ENCODE measurements around the gene SMARCA2.

SMARCA2 gene

GRCh38 chr9:2150338-2150737 lies 135.2 kb downstream of the SMARCA2 start:
- peaks cover 0 to 4% of the 10 kb centered on the region in 2 donors for H3K4me1 ChIP-seq (ENCODE audit: control insufficient read depth in 2 of 2, insufficient read depth in 2 of 2, low read length in 2 of 2)
- no peak overlapping the region for H3K9ac ChIP-seq (ENCODE audit: low read depth in 1 of 2, low read length in 2 of 2)
- H3K27ac ChIP-seq (ENCODE audit: low read depth in 2 of 2, low read length in 2 of 2) = no peak overlapping the region
- no peaks in the 10 kb centered on the region for H3K36me3 ChIP-seq (ENCODE audit: control insufficient read depth in 2 of 2, insufficient read depth in 2 of 2, low read length in 2 of 2)
- H3K27me3 ChIP-seq (ENCODE audit: control insufficient read depth in 2 of 2, insufficient read depth in 2 of 2, low read length in 2 of 2) = no peaks in the 10 kb centered on the region
- H3K9me3 ChIP-seq (ENCODE audit: control insufficient read depth in 2 of 2, low read length in 2 of 2) = no peaks in the 10 kb centered on the region
- no peak overlapping the region for H3K4me3 ChIP-seq (ENCODE audit: low read length in 2 of 2)

DNA sequence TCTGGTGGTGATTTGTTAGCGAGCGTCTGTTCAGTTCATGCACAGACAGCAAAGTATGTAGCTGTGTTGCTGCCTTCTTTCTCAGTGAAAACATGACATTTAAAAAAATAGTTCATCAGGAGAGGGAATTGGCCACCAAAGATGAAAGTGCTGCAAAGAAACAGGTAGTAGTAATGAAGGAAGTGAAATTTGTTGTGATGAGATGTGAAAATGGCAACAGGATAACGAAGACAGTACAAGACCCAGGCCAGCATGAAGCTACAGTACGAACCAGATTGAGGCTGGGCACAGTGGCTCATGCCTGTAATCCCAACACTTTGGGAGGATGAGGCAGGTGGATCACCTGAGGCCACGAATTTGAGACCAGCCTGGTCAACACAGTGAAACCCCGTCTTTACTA lies 136.0 kb downstream of the SMARCA2 start:
- peaks cover 0 to 4% of the 10 kb centered on the region in 2 donors for H3K4me1 ChIP-seq (ENCODE audit: control insufficient read depth in 2 of 2, insufficient read depth in 2 of 2, low read length in 2 of 2)
- no peak overlapping the region for H3K27ac ChIP-seq (ENCODE audit: low read depth in 2 of 2, low read length in 2 of 2)
- H3K9me3 ChIP-seq (ENCODE audit: control insufficient read depth in 2 of 2, low read length in 2 of 2) = no peaks in the 10 kb centered on the region
- no peak overlapping the region for H3K4me3 ChIP-seq (ENCODE audit: low read length in 2 of 2)
- H3K36me3 ChIP-seq (ENCODE audit: control insufficient read depth in 2 of 2, insufficient read depth in 2 of 2, low read length in 2 of 2) = no peaks in the 10 kb centered on the region
- no peaks in the 10 kb centered on the region for H3K27me3 ChIP-seq (ENCODE audit: control insufficient read depth in 2 of 2, insufficient read depth in 2 of 2, low read length in 2 of 2)
- no peak overlapping the region for H3K9ac ChIP-seq (ENCODE audit: low read depth in 1 of 2, low read length in 2 of 2)

DNA sequence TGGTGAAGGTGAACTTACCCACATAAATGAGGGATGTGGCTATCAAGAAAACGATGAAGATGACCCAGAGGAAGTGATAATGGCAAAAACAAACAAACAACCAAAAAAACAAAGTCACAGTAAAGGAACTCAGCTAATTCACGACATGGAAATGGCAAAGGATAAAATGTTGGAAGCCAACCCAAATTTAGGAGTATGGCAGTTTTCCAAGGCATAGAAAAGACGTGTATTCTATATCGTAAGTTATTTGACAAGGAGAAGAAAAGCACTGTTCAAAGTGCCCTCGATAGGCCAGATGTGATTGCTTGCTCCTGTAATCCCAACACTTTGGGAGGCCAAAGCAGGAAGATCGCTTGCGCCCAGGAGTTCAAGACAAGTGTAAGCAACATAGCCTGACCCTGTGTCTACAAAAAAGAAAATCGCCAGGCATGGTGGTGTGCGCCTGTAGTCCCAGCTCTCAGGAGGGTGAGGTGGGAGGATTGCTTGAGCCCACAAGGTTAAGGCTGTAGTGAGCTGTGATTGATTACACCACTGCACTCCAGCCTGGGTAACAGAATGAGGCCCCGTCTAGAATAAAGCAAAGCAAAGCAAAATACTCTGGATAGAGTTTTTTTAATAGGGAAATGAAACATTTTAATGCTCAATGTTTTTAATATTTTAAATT lies 138.0 kb downstream of the SMARCA2 start:
- Histone ChIP-seq H3K27ac (ENCODE audit: low read depth in 2 of 2, low read length in 2 of 2) (no peak overlapping the region), H3K9me3 (ENCODE audit: control insufficient read depth in 2 of 2, low read length in 2 of 2) (no peaks in the 10 kb centered on the region), H3K27me3 (ENCODE audit: control insufficient read depth in 2 of 2, insufficient read depth in 2 of 2, low read length in 2 of 2) (no peaks in the 10 kb centered on the region), H3K9ac (ENCODE audit: low read depth in 1 of 2, low read length in 2 of 2) (no peak overlapping the region), H3K4me3 (ENCODE audit: low read length in 2 of 2) (no peak overlapping the region), H3K36me3 (ENCODE audit: control insufficient read depth in 2 of 2, insufficient read depth in 2 of 2, low read length in 2 of 2) (no peaks in the 10 kb centered on the region), H3K4me1 (ENCODE audit: control insufficient read depth in 2 of 2, insufficient read depth in 2 of 2, low read length in 2 of 2) (peaks cover 7 to 15% of the 10 kb centered on the region in 2 donors)

- Histone ChIP-seq H3K9me3 (ENCODE audit: control insufficient read depth in 2 of 2, low read length in 2 of 2) (no peaks in the 10 kb centered on the region), H3K9ac (ENCODE audit: low read depth in 1 of 2, low read length in 2 of 2) (no peak overlapping the region), H3K27ac (ENCODE audit: low read depth in 2 of 2, low read length in 2 of 2) (no peak overlapping the region), H3K36me3 (ENCODE audit: control insufficient read depth in 2 of 2, insufficient read depth in 2 of 2, low read length in 2 of 2) (no peaks in the 10 kb centered on the region), H3K4me3 (ENCODE audit: low read length in 2 of 2) (no peak overlapping the region), H3K4me1 (ENCODE audit: control insufficient read depth in 2 of 2, insufficient read depth in 2 of 2, low read length in 2 of 2) (peaks cover 9 to 15% of the 10 kb centered on the region in 2 donors), H3K27me3 (ENCODE audit: control insufficient read depth in 2 of 2, insufficient read depth in 2 of 2, low read length in 2 of 2) (no peaks in the 10 kb centered on the region)
Measured at GRCh38 chr9:2153630-2154217, 138.6 kb downstream of the SMARCA2 start.

DNA sequence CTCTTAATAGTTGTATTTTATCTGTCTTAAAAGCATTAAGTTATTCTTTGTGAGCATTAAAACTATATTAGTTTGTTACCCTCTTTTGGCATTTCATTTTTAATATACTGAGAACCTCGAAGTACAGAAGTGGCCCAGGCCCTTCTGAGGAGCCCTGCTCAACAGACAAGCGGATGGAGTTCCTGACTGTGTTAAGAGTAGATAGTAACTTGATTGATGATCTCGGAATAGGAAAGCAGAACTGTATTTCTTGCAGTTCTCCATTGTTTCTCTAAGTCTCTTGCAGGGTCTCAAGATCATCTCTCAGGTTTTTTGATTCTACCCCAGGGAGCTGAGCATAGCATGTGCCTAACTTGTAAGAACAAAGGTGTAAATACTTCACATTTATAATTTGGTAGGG lies 139.6 kb downstream of the SMARCA2 start:
- no peak overlapping the region for H3K4me3 ChIP-seq (ENCODE audit: low read length in 2 of 2)
- no peaks in the 10 kb centered on the region for H3K9me3 ChIP-seq (ENCODE audit: control insufficient read depth in 2 of 2, low read length in 2 of 2)
- no peak overlapping the region for H3K9ac ChIP-seq (ENCODE audit: low read depth in 1 of 2, low read length in 2 of 2)
- no peaks in the 10 kb centered on the region for H3K36me3 ChIP-seq (ENCODE audit: control insufficient read depth in 2 of 2, insufficient read depth in 2 of 2, low read length in 2 of 2)
- no peak overlapping the region for H3K27ac ChIP-seq (ENCODE audit: low read depth in 2 of 2, low read length in 2 of 2)
- H3K4me1 ChIP-seq (ENCODE audit: control insufficient read depth in 2 of 2, insufficient read depth in 2 of 2, low read length in 2 of 2) = peaks cover 12 to 15% of the 10 kb centered on the region in 2 donors
- no peaks in the 10 kb centered on the region for H3K27me3 ChIP-seq (ENCODE audit: control insufficient read depth in 2 of 2, insufficient read depth in 2 of 2, low read length in 2 of 2)

GRCh38 chr9:2155966-2156365 lies 140.8 kb downstream of the SMARCA2 start:
- Histone ChIP-seq H3K27me3 (ENCODE audit: control insufficient read depth in 2 of 2, insufficient read depth in 2 of 2, low read length in 2 of 2) (no peaks in the 10 kb centered on the region), H3K9ac (ENCODE audit: low read depth in 1 of 2, low read length in 2 of 2) (no peak overlapping the region), H3K27ac (ENCODE audit: low read depth in 2 of 2, low read length in 2 of 2) (no peak overlapping the region), H3K4me1 (ENCODE audit: control insufficient read depth in 2 of 2, insufficient read depth in 2 of 2, low read length in 2 of 2) (peaks cover 12 to 15% of the 10 kb centered on the region in 2 donors), H3K4me3 (ENCODE audit: low read length in 2 of 2) (no peak overlapping the region), H3K36me3 (ENCODE audit: control insufficient read depth in 2 of 2, insufficient read depth in 2 of 2, low read length in 2 of 2) (no peaks in the 10 kb centered on the region), H3K9me3 (ENCODE audit: control insufficient read depth in 2 of 2, low read length in 2 of 2) (no peaks in the 10 kb centered on the region)

- H3K4me1 ChIP-seq (ENCODE audit: control insufficient read depth in 2 of 2, insufficient read depth in 2 of 2, low read length in 2 of 2) = peaks cover 12 to 15% of the 10 kb centered on the region in 2 donors
- peak overlapping the region; percentile 50 to 62 for H3K9ac ChIP-seq (ENCODE audit: low read depth in 1 of 2, low read length in 2 of 2)
- no peaks in the 10 kb centered on the region for H3K9me3 ChIP-seq (ENCODE audit: control insufficient read depth in 2 of 2, low read length in 2 of 2)
- H3K36me3 ChIP-seq (ENCODE audit: control insufficient read depth in 2 of 2, insufficient read depth in 2 of 2, low read length in 2 of 2) = peaks cover 2 to 9% of the 10 kb centered on the region in 2 donors
- no peaks in the 10 kb centered on the region for H3K27me3 ChIP-seq (ENCODE audit: control insufficient read depth in 2 of 2, insufficient read depth in 2 of 2, low read length in 2 of 2)
- H3K27ac ChIP-seq (ENCODE audit: low read depth in 2 of 2, low read length in 2 of 2) = peak overlapping the region; percentile 46 to 64
- peak overlapping the region; percentile 66 to 76 for H3K4me3 ChIP-seq (ENCODE audit: low read length in 2 of 2)
Measured at GRCh38 chr9:2157277-2158110, 142.3 kb downstream of the SMARCA2 start.

DNA sequence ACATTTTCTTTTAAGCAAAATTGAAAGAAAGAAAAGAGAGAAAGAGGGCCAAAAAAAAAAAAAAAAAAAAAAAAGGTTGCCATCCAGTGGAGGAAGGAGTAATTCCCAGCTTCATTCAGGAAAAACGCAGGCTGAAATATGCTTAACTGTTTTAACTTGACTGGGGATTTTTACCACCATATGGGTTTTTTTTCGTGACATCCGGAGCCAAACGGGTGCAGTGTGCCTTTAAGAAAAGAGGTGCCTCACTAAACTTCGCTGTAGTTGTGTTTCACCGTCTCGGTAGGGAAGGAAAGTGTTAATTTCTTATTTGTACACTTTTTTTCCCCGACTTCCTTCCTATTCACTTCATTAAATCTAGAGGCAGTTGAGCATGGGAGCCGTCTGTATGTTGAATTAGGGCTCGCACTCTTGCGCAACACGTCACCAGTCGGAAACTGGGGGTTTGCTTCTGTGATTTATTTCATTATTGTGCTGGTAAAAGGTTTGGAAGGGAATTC lies 143.0 kb downstream of the SMARCA2 start:
- H3K27me3 ChIP-seq (ENCODE audit: control insufficient read depth in 2 of 2, insufficient read depth in 2 of 2, low read length in 2 of 2) = no peaks in the 10 kb centered on the region
- no peaks in the 10 kb centered on the region for H3K9me3 ChIP-seq (ENCODE audit: control insufficient read depth in 2 of 2, low read length in 2 of 2)
- peak overlapping the region; percentile 46 to 64 for H3K27ac ChIP-seq (ENCODE audit: low read depth in 2 of 2, low read length in 2 of 2)
- H3K9ac ChIP-seq (ENCODE audit: low read depth in 1 of 2, low read length in 2 of 2) = peak overlapping the region; percentile 50 to 62
- peaks cover 12 to 15% of the 10 kb centered on the region in 2 donors for H3K4me1 ChIP-seq (ENCODE audit: control insufficient read depth in 2 of 2, insufficient read depth in 2 of 2, low read length in 2 of 2)
- H3K36me3 ChIP-seq (ENCODE audit: control insufficient read depth in 2 of 2, insufficient read depth in 2 of 2, low read length in 2 of 2) = peaks cover 3 to 12% of the 10 kb centered on the region in 2 donors
- peak overlapping the region; percentile 66 to 76 for H3K4me3 ChIP-seq (ENCODE audit: low read length in 2 of 2)

- H3K9me3 ChIP-seq (ENCODE audit: control insufficient read depth in 2 of 2, low read length in 2 of 2) = no peaks in the 10 kb centered on the region
- no peaks in the 10 kb centered on the region for H3K27me3 ChIP-seq (ENCODE audit: control insufficient read depth in 2 of 2, insufficient read depth in 2 of 2, low read length in 2 of 2)
- peak overlapping the region; percentile 50 to 62 for H3K9ac ChIP-seq (ENCODE audit: low read depth in 1 of 2, low read length in 2 of 2)
- H3K4me3 ChIP-seq (ENCODE audit: low read length in 2 of 2) = peak overlapping the region; percentile 66 to 76
- peaks cover 3 to 12% of the 10 kb centered on the region in 2 donors for H3K36me3 ChIP-seq (ENCODE audit: control insufficient read depth in 2 of 2, insufficient read depth in 2 of 2, low read length in 2 of 2)
- H3K4me1 ChIP-seq (ENCODE audit: control insufficient read depth in 2 of 2, insufficient read depth in 2 of 2, low read length in 2 of 2) = peaks cover 12% of the 10 kb centered on the region in 2 donors
- no peak overlapping the region for H3K27ac ChIP-seq (ENCODE audit: low read depth in 2 of 2, low read length in 2 of 2)
Measured at GRCh38 chr9:2158766-2159430, 143.8 kb downstream of the SMARCA2 start.

Measured in mucosa of rectum (tissue), 2 donors.